HG03095 (cell line): Measurements from ENCODE around the gene PTPRB.
"Not testable (repeated sequence)": the region's sequence is repeated elsewhere in the genome, so short reads cannot be mapped to it uniquely, and the experiment has no call there.

Experiments used
- ATAC-seq: cut with Tn5 transposase; IDR thresholded peaks from one replicate; pipeline ENCODE4 v1.9.1; 2021; ENCODE audit warnings: moderate library complexity; ENCODE audit not compliant: unreplicated experiment

The PTPRB gene

DNA sequence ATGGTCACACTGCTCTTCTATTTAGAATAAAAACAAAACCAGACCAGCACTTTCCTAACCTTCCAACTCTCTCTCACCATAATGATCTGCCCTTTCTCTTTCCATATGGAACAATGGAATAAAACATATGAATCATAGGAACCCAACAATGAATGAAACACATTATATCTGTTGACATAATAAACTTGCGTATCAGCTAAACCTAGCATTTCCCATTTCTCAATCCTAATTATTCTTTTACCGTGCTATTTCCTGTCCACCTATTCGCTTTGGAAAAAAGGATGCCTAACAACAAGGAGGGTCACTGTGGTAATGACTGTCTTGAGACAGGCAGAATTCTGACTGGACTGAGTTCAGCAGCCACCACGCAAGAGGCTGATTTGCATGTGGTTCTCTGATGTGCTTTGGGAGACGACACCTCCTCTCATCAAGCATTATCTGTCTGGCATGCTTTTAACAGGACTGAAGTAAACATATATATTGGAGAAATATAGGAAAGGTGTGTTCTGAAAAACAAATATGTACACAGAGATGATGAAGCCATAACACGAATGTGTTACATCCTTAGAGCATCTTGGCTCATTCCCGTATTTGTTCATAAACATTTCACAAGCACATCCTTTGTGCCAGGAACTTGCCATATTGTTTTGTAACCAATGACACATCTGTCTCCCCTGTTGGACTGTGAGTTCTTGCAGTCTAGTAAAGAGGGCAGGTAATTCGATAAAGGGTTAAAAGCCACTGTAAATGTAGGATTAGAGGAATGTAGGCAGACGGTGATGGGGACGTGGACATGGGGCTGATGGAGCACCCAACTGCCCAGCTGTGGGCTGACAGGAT lies 87.7 kb downstream of the PTPRB start:
- ATAC-seq: no peak

DNA sequence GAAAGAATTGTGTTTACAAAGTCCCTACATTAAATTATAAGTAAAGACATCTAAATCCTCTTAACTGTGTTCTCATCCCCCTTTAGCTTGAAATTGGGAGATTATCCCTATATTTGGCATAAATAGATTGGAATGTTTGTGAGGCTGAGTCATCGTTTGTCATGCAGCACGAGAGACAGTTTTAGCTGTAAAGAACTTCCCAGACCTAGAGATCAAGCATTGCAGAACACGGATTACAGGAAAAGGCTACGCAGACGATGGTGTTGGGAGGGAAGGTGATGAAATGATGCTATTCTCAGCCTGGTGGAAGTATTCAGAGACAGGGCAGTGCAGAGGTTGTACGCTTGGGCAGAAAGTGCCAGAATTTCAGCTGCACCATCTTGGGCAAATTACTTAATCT lies 93.8 kb downstream of the PTPRB start:
- ATAC-seq: no peak

DNA sequence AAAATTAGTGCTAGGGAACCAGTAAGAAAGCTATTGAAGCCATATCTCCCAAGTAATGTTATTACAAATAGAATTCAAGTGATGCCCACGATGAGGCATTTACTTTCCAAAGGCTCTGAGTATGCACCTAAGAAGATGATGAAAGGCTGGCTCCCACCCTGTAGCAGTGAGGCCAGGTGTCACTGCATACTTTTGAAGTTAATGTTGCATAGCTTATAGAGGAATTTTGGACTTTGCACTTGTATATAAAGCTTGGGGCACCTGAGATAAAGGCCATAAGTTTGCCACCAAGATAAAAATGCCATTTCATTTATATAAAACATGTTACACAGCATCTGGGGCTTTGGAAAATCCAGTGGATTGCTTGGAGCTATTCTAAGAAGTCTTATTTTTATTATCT lies 96.2 kb downstream of the PTPRB start:
- ATAC-seq: no peak

DNA sequence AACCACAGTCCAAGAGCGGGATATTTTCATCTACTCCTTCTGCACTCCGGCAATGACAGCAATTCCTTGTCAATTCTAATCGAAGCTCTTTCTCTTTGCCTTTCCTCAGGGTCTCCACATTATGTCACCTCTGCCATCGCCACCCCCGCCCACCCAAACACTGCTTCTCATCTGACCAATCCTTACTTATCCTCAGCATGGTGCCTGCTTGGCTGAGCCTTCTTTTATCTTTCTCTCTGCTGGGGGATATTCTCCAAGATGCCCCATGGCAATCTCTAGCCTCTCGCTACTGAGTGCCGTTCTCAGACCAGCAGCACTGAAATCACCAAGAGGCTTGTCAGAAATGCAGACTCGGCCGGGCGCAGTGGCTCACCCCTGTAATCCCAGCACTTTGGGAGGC lies 100.6 kb downstream of the PTPRB start:
- ATAC-seq: no peak

DNA sequence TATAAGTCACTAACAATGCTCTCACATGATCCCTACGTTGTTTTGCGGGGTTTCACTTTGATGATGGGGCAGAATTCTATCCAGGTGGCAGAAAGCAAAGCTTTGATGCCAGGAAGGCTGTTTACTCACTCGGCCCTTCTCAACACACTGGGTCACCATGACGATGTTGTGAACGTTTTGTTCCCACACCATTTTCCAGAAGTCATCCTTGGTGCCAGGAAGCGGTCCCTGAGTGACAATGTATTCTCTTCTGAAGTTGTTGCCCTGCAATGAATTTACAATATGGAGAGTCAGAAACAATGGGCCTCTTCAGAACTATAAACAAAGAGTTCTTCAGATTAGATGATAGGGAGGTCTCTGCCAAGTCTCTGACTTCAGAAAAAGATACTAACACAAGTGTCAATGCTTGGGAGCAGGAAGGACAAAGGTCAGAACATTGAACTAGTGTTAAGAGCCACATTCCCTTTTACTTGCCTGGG lies 101.3 kb downstream of the PTPRB start:
- no peak for ATAC-seq

DNA sequence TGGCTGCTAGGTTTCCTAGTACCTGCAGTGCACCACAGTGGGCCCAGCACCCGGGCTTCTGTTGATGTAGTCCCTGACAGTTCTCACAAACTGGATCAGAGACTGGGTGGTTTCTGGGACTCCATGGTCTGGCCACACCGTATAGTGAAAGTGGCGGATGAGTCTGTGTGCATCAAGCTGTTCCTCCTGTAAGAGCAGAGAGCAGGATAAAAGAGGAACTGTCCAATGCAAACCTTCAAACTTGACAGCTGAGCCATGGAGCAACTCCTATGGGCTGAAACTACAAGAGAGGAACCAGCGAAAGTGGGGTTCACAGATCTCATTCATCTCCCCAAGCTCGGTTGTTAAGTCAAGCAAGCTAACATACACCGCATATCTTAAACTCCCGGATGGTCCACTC lies 102.8 kb downstream of the PTPRB start:
- ATAC-seq: no peak

DNA sequence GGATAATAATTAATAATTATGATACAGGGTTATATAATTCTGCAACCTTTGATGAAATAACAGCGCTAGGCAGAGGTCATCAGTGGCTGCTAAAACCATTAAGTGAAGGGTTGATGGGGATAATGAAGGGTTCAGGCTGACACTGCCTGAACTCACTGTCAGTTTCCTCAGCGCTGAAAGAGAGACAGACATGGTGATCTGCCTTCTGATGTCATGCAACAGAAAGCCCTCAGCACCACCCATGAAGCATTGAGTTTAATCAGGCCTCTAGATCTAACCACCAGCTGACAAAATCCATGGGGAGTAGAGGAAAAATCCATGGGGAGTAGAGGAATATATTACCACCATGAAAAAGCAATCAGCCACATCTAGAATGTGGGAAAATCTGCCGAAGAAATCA lies 107.6 kb downstream of the PTPRB start:
- ATAC-seq: no peak

DNA sequence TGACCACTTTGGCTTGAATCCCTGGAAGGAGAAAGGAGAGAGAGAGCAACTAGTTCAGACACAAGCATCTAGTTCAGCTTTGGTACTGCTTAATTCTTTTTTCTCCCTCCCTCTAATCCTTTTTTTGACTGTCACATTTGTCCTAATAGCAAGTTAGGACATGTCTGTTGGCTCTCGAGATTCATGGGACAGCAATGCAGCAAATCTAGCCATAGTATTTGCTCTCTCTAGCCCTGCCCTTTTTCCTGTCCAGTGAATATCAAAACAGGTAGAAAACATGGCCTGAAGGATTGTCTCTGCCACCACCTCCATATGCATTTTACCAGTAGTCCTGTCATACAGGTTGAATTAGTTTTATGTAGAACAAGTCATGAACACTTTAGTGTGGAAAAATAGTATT lies 116.4 kb downstream of the PTPRB start:
- no peak for ATAC-seq

DNA sequence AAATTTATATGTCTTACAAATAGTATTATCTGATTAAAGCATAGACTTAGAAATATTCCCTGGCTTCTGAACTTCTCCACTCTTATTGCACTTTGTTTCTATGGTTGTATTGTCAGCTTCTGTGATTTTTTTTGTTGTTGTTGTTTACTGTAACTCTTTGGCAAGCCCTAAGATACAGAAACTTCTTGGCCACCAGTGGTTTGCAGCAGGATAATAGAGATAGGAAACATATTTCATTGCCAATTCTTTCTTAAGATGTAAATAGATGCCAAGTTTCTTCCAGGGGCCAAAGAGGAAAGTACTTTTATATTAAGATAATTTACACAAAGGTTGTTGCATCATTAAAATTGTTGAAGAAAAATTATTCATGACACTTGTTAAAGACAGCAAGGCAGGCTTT lies 123.8 kb downstream of the PTPRB start:
- no peak for ATAC-seq

DNA sequence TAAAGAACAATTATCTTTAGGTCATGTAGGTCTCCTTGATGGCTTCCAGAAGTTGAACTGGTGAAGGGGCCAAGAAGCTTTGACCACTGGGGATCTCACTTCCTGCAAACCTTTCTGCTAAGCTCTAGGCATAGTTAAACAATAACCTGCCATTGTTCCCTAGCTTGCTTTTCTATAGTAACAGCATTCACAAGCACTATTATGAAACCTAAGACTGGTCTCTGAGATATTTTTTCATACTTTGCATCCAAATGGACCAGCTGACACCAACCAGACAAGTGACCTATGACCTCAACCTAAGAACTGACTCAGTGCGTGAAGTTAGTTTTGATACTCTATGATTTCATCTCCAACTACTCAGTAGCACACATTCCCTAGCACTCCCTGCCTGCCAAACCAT lies 129.1 kb downstream of the PTPRB start:
- ATAC-seq: no peak

DNA sequence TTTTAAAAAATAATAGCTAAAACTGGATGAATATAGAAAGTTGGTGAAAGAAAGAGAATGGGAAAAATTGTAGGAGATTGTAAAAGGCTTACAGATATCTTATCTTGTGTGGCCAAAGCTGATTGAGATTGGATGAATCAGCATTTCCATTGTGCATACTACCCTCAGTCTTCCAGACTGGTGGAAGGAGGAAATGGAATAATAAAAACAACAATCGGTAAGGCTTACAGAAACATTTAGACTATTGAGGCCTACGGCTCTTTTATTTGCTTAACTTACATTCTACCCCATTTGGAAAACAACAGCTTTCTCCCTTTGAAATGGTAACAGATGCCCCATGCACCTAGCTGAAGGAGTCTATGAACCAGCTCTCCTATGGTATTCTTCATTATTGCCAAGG lies 129.8 kb downstream of the PTPRB start:
- ATAC-seq: no peak

DNA sequence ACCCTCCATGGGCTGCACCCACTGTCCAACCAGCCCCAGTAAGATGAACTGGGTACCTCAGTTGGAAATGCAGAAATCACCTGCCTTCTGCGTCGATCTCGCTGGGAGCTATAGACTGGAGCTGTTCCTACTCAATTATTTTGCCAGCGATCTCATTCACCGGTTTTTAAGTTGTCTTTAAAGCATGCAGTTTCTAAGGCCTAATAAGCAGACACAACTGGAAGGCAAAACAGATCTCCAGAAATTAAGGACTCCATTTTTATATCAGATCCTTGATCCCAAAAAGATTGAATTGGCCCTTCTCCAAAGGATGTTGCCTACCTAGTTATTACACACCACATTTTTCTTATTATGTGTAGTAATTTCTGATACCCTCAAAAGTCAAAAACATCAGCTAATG lies 139.7 kb downstream of the PTPRB start:
- ATAC-seq: no peak

DNA sequence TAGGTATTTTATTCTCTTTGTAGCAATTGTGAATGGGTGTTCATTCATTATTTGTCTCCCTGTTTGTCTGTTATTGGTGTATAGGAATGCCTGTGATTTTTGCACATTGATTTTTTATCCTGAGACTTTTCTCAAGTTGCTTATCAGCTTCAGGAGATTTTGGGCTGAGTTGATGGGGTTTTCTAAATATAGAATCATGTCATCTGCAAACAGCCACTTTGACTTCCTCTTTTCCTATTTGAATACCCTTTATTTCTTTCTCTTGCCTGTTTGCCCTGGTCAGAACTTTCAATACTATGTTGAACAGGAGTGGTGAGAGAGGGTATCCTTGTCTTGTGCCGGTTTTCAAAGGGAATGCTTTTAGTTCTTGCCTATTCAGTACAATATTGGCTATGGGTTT lies 144.3 kb downstream of the PTPRB start:
- not testable (repeated sequence) for ATAC-seq

DNA sequence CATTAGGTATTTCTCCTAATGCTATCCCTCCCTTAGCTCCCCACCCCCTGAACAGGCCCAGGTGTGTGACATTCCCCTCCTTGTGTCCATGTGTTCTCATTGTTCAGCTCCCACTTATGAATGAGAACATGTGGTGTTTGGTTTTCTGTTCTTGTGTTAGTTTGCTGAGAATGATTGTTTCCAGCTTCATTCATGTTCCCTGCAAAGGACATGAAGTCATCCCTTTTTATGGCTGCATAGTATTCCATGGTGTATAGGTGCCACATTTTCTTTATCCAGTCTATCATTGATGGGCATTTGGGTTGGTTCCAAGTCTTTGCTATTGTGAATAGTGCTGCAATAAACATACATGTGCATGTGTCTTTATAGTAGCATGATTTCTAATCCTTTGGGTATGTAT lies 146.3 kb downstream of the PTPRB start:
- ATAC-seq: not testable (repeated sequence)

DNA sequence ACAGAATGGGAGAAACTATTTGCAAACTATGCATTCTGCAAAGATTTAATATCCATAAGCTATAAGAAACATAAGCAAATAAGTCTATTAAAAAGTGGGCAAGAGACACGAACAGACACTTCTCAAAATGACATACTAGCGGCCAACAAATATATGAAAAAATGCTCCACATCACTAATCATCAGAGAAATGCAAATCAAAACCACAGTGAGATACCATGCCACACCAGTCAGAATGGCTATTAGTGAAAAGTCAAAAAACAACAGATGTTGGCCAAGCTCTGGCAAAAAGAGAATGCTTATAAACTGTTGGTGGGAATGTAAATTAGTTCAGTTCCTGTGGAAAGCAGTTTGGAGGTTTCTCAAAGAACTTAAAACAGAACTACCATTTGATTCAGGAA lies 149.8 kb downstream of the PTPRB start:
- ATAC-seq: no peak

DNA sequence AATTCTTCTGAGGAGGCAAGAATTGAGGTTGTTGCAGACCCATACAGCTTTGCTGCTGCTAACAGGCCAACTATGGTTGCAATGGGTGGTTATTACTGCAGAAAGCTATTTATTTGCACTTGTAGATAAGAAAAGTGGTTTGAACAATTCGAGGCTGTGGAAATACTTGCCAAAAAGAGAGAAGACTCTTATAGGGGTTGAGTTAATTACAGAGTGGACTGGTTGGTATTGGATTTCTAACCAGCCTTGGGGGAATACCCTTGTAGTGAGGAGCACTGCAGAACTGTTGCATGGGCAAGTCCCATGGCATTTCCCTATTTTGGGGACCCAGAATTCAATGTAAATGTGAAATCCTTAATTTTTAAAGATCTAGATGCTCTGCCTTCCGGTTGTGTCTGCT lies 150.6 kb downstream of the PTPRB start:
- no peak for ATAC-seq

DNA sequence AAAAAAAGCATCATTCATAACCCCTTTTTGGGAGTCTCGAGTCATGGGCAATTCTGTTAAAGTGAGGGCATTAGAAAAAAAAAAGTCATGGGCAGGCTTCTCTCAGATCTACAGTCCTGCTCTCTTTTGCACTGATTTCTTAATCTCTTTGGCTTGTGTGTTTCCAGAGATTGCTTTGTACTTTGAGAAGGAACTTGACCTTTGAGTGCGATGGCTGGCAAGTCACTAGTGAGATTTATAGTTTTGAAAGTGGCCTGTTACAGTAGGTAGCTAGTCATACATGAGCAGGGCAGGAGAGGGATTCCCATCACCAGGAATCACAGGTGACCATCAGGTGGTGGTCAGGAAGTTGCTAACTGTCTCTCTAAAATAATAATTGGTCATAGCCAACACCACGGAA lies 151.5 kb downstream of the PTPRB start:
- ATAC-seq: no peak

DNA sequence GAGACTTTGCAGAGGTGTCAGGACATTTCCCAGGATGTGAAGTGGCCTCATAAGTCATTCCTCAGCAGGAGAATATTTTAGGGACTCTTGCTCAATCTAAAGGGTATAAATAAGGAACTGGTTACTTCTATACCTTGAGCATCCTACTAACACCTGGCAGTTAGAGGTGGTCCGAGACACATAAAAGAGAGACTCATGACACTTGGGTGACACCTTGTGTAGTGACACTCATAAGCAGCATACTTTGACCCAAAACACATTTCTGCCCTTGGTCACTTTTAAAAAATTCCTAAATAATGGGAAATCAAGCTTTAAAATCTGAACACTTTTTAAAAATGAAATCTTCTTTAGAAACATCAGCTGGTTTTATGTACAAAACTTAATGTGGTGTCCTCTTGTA lies 152.8 kb downstream of the PTPRB start:
- ATAC-seq: no peak

DNA sequence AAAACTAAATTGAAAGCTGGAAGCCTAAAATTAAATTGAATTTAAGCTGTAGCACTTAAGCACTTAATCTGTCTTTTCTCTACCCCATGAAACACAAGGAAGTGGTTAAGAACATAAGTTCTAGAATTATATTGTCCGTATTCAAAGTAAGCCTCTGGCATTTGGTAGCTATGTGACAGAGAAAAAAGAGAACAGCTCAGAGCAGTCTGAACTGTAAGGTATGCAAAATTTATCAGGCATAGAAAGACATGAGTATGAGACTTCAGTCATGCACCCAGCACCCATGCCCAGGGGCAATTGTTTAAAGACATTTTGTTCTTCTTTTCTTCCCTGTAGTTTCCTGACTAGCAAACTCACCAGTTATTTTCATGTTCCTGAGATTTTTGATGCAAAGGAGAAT lies 154.5 kb downstream of the PTPRB start:
- ATAC-seq: no peak

DNA sequence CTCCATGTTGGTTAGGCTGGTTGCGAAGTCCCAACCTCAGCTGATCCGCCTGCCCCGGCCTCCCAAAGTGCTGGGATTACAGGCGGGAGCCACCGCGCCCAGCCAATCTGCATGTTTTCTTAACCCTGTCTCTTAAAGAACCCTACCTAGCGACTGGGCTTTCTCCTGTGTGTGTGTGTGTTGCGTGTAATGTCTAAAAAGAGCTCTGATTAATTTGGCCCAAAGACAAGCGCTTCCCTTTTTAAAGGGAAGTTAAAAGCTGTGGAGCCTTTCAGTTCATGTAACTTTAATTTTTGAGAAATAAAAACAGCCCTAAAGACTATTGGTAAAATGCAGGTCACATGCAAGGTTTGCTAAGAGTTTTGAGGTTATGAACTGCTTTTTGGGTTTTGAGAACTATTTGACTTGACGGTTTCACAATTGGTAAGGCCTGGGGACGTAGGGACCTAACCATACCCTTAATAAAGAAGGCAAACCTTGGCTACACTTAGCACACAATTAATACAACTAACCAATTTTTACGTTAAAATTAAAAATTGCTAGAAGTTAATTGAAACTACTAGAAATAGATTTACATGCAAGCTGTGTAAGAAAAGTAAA lies 167.9 kb downstream of the PTPRB start:
- no peak for ATAC-seq

DNA sequence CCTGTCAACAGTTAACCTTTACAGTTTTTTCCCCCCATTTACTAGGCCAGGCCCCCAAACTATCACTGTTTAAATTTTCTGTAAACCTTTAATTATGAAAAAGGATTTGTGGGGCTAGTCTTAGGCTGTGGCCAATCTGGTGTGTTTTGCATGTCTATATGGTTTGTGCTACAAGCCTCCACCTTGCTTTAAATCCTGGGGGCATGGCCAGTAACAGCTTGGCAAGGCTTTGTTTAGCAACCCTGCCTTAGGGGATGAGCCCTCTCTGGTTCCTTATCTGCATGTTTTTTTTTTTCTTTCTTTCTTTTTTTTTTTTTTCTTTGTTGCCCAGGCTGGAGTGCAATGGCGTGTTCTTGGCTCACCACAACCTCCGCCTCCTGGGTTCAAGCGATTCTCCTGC lies 168.5 kb downstream of the PTPRB start:
- ATAC-seq: no peak

DNA sequence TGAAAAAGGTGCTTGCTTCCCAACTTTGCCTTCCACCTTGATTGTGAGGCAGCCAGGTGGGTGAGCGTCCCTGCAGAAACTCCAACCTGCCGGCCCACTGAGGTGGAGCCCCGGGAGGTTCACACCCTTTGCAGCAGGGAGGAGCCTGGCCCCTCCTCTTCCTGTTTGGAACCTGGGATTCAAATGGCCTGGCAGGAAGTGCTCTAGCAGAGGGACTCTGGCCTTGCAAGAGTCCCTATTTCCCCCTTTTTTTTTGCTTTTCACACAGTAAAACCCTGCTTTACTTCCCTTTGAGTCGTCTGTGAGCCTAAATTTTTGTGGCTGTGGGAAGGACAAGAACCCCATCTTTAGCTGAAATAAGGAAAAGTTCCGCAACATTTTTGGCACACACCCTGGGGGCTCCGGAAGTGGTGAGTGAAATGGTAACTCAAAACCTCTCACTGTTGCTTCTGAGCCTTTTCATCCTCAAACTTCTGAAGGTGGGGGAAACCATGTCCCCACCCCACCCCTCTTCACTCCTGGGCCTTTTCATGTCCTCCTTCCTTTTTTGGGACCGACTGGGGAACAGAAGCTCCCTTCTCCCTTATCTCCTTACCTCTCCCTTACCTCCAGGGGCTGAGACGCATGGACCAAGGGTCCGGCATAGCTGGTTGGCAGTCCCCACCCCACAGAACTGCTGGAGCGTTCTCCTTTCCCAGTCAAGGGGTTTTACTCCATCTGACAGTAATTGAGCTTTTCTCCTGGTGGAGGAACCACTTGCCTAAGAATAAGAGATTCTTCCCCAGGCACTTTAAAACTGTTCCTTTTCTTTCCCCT lies 169.1 kb downstream of the PTPRB start:
- ATAC-seq: peak; percentile 63
